ENCODE results near the gene AOC3. TPM values are rescaled to one million over a fixed set of nuclear protein-coding genes. Genes with fewer than 3 reads are reported as not detected.
"Not testable (repeated sequence)": the region's sequence is repeated elsewhere in the genome, so short reads cannot be mapped to it uniquely, and the experiment has no call there.

The AOC3 gene
- total RNA-seq, 2 donors from 2014 or later: 56.6 to 96.4 TPM

- no peak for DNase-seq
- intact Hi-C loops (cut with DNase I): loop anchor here (2.0 to 5.0 kb wide), 2 partner anchors 95 kb away; no protein-coding TSS in a partner anchor
- no peak for ATAC-seq
Observed at GRCh38 chr17:42841975-42842685, 8.9 kb upstream of the AOC3 start.

GRCh38 chr17:42843358-42843934, 7.6 kb upstream of the AOC3 start:
- DNase-seq: no peak
- peak; percentile 63 to 69 for ATAC-seq
- intact Hi-C loops (cut with DNase I): loop anchor here (2.0 to 5.0 kb wide), 2 partner anchors 93 to 94 kb away; no protein-coding TSS in a partner anchor

GRCh38 chr17:42844271-42844670, 6.7 kb upstream of the AOC3 start, which contains the start of gene AOC2:
Gene AOC2 (plus strand): TSS chr17:42844580. CDS start chr17:42844627, 47 bp downstream.
- intact Hi-C loops (cut with DNase I): loop anchor here in 1 of 2 donors (5.0 kb wide), 1 partner anchor 93 kb away; no protein-coding TSS in a partner anchor
- ATAC-seq (no peak), DNase-seq (no peak)

- intact Hi-C loops (cut with DNase I): loop anchor here in 1 of 2 donors (5.0 kb wide), 1 partner anchor 92 kb away; no protein-coding TSS in a partner anchor
- ATAC-seq: no peak
- DNase-seq: no peak
Observed at GRCh38 chr17:42844761-42845555, 6.0 kb upstream of the AOC3 start.

GRCh38 chr17:42845556-42845917, 5.5 kb upstream of the AOC3 start:
- DNase-seq (no peak), ATAC-seq (no peak)
- intact Hi-C loops (cut with DNase I): no loop called here

- intact Hi-C loops (cut with DNase I): no loop called here
- no peak for DNase-seq
- ATAC-seq: peak in 1 of 2 donors; percentile 40
Observed at GRCh38 chr17:42845918-42846593, 4.9 kb upstream of the AOC3 start.

- intact Hi-C loops (cut with DNase I): no loop called here
- DNase-seq (peak; percentile 44), ATAC-seq (peak; percentile 24 to 28)
Observed at GRCh38 chr17:42846594-42847280, 4.3 kb upstream of the AOC3 start.

- no peak for DNase-seq
- intact Hi-C loops (cut with DNase I): no loop called here
- ATAC-seq: no peak
Observed at GRCh38 chr17:42848093-42848492, 2.9 kb upstream of the AOC3 start.

- intact Hi-C loops (cut with DNase I): no loop called here
- ATAC-seq: no peak
Observed at GRCh38 chr17:42849031-42849430, 2.0 kb upstream of the AOC3 start.

GRCh38 chr17:42849451-42850181, 1.4 kb upstream of the AOC3 start:
- intact Hi-C loops (cut with DNase I): no loop called here
- DNase-seq: no peak
- peak in 1 of 2 donors; percentile 36 for ATAC-seq

More at GRCh38 chr17:42849031-42849430, 2.0 kb upstream of the AOC3 start:
- no peak for DNase-seq

- intact Hi-C loops (cut with DNase I); DNase-seq: not testable (repeated sequence)
- ATAC-seq: peak in 1 of 2 donors; percentile 13
Observed at GRCh38 chr17:42851371-42852240, 607 bp downstream of the AOC3 start.

GRCh38 chr17:42852351-42852750, 1.4 kb downstream of the AOC3 start:
- intact Hi-C loops (cut with DNase I): no loop called here
- ATAC-seq (no peak), DNase-seq (no peak)

GRCh38 chr17:42853004-42853403, 2.0 kb downstream of the AOC3 start:
- DNase-seq: no peak
- ATAC-seq: peak; percentile 34 to 40
- intact Hi-C loops (cut with DNase I): no loop called here

GRCh38 chr17:42853597-42853967, 2.6 kb downstream of the AOC3 start:
- ATAC-seq (no peak), DNase-seq (no peak)
- intact Hi-C loops (cut with DNase I): no loop called here

GRCh38 chr17:42853968-42854790, 3.2 kb downstream of the AOC3 start:
- intact Hi-C loops (cut with DNase I): no loop called here
- DNase-seq (no peak), ATAC-seq (no peak)

- intact Hi-C loops (cut with DNase I): no loop called here
- ATAC-seq (no peak), DNase-seq (no peak)
Observed at GRCh38 chr17:42855048-42855596, 4.1 kb downstream of the AOC3 start.

Measured in left cardiac atrium (tissue), 4 donors.